Loucy (cell line): ENCODE results near the gene PODXL.
"Not testable (repeated sequence)": the region's sequence is repeated elsewhere in the genome, so short reads cannot be mapped to it uniquely, and the experiment has no call there.

Source experiments
- H2AFZ ChIP-seq: fragments of 200-600 bp; sonication (generic); 2 replicates; pipeline ENCODE4 v1.6.0; 2016; ENCODE audit warnings: antibody characterized with exemption, mild to moderate bottlenecking, low read length, moderate library complexity
- H3F3A ChIP-seq: fragments of 200-600 bp; 2 replicates; pipeline ENCODE4 v1.6.0; 2016; ENCODE audit warnings: antibody characterized with exemption, low read depth, mild to moderate bottlenecking
- H3K27me3 ChIP-seq: fragments of 200-600 bp; sonication (generic); 2 replicates; pipeline ENCODE4 v1.6.1; 2014; ENCODE audit warnings: low read length, mild to moderate bottlenecking; ENCODE audit not compliant: insufficient read depth, poor library complexity, severe bottlenecking
- H3K36me3 ChIP-seq: fragments of 200-600 bp; sonication (generic); 2 replicates; pipeline ENCODE4 v1.6.1; 2016; ENCODE audit warnings: low read length; ENCODE audit not compliant: insufficient read depth
- H3K4me1 ChIP-seq: fragments of 200-600 bp; sonication (generic); 2 replicates; pipeline ENCODE4 v1.5.1; 2014; ENCODE audit warnings: low read length, mild to moderate bottlenecking; ENCODE audit not compliant: insufficient read depth, poor library complexity, severe bottlenecking
- H3K4me2 ChIP-seq: fragments of 200-600 bp; sonication (generic); 2 replicates; pipeline ENCODE4 v1.6.0; 2014; ENCODE audit warnings: antibody characterized with exemption, low read length, low read depth, mild to moderate bottlenecking; ENCODE audit not compliant: poor library complexity, severe bottlenecking
- H3K4me3 ChIP-seq: fragments of 200-600 bp; sonication (generic); 2 replicates; pipeline ENCODE4 v1.5.1; 2014; ENCODE audit warnings: low read length, mild to moderate bottlenecking, mixed read lengths; ENCODE audit not compliant: poor library complexity, severe bottlenecking
- H3K79me2 ChIP-seq: fragments of 200-600 bp; sonication (generic); 2 replicates; pipeline ENCODE4 v1.6.1; 2014; ENCODE audit warnings: low read length; ENCODE audit not compliant: insufficient read depth
- H3K9ac ChIP-seq: fragments of 200-600 bp; sonication (generic); 2 replicates; pipeline ENCODE4 v1.6.0; 2014; ENCODE audit warnings: mild to moderate bottlenecking, low read depth, low read length, moderate library complexity; ENCODE audit not compliant: poor library complexity, severe bottlenecking
- H3K9me2 ChIP-seq: fragments of 200-600 bp; sonication (generic); replicated peaks from 2 replicates; pipeline ENCODE4 v1.6.1; 2016; ENCODE audit warnings: low read depth, low read length, mixed read lengths
- H3K9me3 ChIP-seq: fragments of 200-600 bp; sonication (generic); 2 replicates; pipeline ENCODE4 v1.6.1; 2014; ENCODE audit warnings: mild to moderate bottlenecking, antibody characterized with exemption, low read length, low read depth; ENCODE audit not compliant: insufficient read depth
- H4K20me1 ChIP-seq: fragments of 200-600 bp; sonication (generic); 2 replicates; pipeline ENCODE4 v1.6.0; 2014; ENCODE audit warnings: antibody characterized with exemption, low read length, mild to moderate bottlenecking; ENCODE audit not compliant: insufficient read depth, poor library complexity, severe bottlenecking
- CTCF ChIP-seq: fragments of 200-600 bp; sonication (generic); conservative IDR thresholded peaks from 2 replicates; pipeline ENCODE4 v1.5.1; 2014; ENCODE audit warnings: mild to moderate bottlenecking, antibody characterized with exemption, low read length
- EZH2phosphoT487 ChIP-seq: fragments of 200-600 bp; IDR thresholded peaks from 2 replicates; pipeline ENCODE4 v1.6.1; 2018; ENCODE audit warnings: antibody characterized with exemption, mild to moderate bottlenecking, moderate library complexity, borderline replicate concordance

PODXL gene

GRCh38 chr7:131467788-131468187 lies 88.6 kb downstream of the PODXL start:
- Histone ChIP-seq H3K4me3 (no peak overlapping the region), H3F3A (no peaks in the 10 kb centered on the region), H3K4me2 (no peak overlapping the region), H3K79me2 (no peaks in the 10 kb centered on the region), H3K27me3 (no peaks in the 10 kb centered on the region), H3K9me3 (no peaks in the 10 kb centered on the region), H4K20me1 (no peaks in the 10 kb centered on the region), H3K9ac (no peak overlapping the region), H3K4me1 (no peaks in the 10 kb centered on the region), H3K36me3 (peaks cover 79% of the 10 kb centered on the region), H3K9me2 (no peaks in the 10 kb centered on the region), H2AFZ (no peak overlapping the region)
- no peak for TF ChIP-seq CTCF

GRCh38 chr7:131466735-131467365 lies 89.6 kb downstream of the PODXL start:
- no peaks in the 10 kb centered on the region for H3F3A ChIP-seq
- no peaks in the 10 kb centered on the region for H3K4me1 ChIP-seq
- peaks cover 76% of the 10 kb centered on the region for H3K36me3 ChIP-seq
- H2AFZ ChIP-seq = no peak overlapping the region
- no peaks in the 10 kb centered on the region for H4K20me1 ChIP-seq
- no peaks in the 10 kb centered on the region for H3K9me2 ChIP-seq
- H3K9me3 ChIP-seq = no peaks in the 10 kb centered on the region
- TF ChIP-seq CTCF (no peak), EZH2phosphoT487 (no peak)
- H3K9ac ChIP-seq = no peak overlapping the region
- no peaks in the 10 kb centered on the region for H3K79me2 ChIP-seq
- H3K27me3 ChIP-seq = no peaks in the 10 kb centered on the region
- no peak overlapping the region for H3K4me2 ChIP-seq
- no peak overlapping the region for H3K4me3 ChIP-seq

- not testable (repeated sequence) for H3K4me3 ChIP-seq, H3K27me3 ChIP-seq, H3K79me2 ChIP-seq, H3F3A ChIP-seq, H3K4me2 ChIP-seq, H3K4me1 ChIP-seq, H2AFZ ChIP-seq, H4K20me1 ChIP-seq, H3K9ac ChIP-seq, H3K9me3 ChIP-seq, H3K9me2 ChIP-seq
- H3K36me3 ChIP-seq = peaks cover 51% of the 10 kb centered on the region
Measured at GRCh38 chr7:131462715-131463114, 93.7 kb downstream of the PODXL start.

GRCh38 chr7:131462059-131462458 lies 94.4 kb downstream of the PODXL start:
- Histone ChIP-seq H3K4me1 (no peaks in the 10 kb centered on the region), H3K36me3 (peaks cover 45% of the 10 kb centered on the region), H3K9ac (no peak overlapping the region), H3K9me3 (no peaks in the 10 kb centered on the region), H3K4me3 (no peak overlapping the region), H3K9me2 (no peaks in the 10 kb centered on the region), H4K20me1 (no peaks in the 10 kb centered on the region), H3F3A (no peaks in the 10 kb centered on the region), H3K79me2 (no peaks in the 10 kb centered on the region), H3K4me2 (no peak overlapping the region), H3K27me3 (no peaks in the 10 kb centered on the region), H2AFZ (no peak overlapping the region)
- TF ChIP-seq EZH2phosphoT487 = no peak
- no peak for TF ChIP-seq CTCF
